Testis (tissue), 3 donors: ENCODE results near the gene TSC22D2. TPM values are rescaled to one million over a fixed set of nuclear protein-coding genes. Genes with fewer than 3 reads are reported as not detected.
"Not testable (repeated sequence)": the region's sequence is repeated elsewhere in the genome, so short reads cannot be mapped to it uniquely, and the experiment has no call there.

Source experiments
- DNase-seq: peaks from one replicate; pipeline ENCODE4 v3.0.0-alpha.2; 2019
- H3K27ac ChIP-seq, 2 donors: fragments of 200-600 bp; sonication (generic); one replicate each; pipeline ENCODE4 v1.5.1; 2019
- H3K27me3 ChIP-seq: fragments of 200-600 bp; sonication (generic); one replicate; pipeline ENCODE4 v1.5.1; 2019
- H3K36me3 ChIP-seq: fragments of 200-600 bp; sonication (generic); one replicate; pipeline ENCODE4 v1.5.1; 2017; ENCODE audit warnings: low read depth; ENCODE audit errors: missing control alignments
- H3K4me1 ChIP-seq: fragments of 200-600 bp; sonication (generic); one replicate; pipeline ENCODE4 v1.5.1; 2019
- H3K4me3 ChIP-seq, 2 donors: fragments of 200-600 bp; sonication (generic); one replicate each; pipeline ENCODE4 v1.5.1; 2017 to 2019
- H3K9me3 ChIP-seq: fragments of 200-600 bp; sonication (generic); one replicate; pipeline ENCODE4 v1.5.1; 2017
- POLR2A ChIP-seq: fragments of 450-650 bp; IDR thresholded peaks from one replicate; pipeline ENCODE4 v1.6.1; 2017; ENCODE audit warnings: antibody characterized with exemption, mild to moderate bottlenecking, moderate library complexity
- WGBS, 2 donors: methylation state at CpG; one replicate each; pipeline ENCODE4 v1.1.5; 2018; 5-methylcytosine and 5-hydroxymethylcytosine counted together
- intact Hi-C: fragments of 100-400 bp; cut with DNase I; formaldehyde crosslinking; loops from one replicate; pipeline ENCODE4 v1.15.1; 2023; ENCODE audit warnings: low total_unique reads
- polyA plus RNA-seq: library from polyadenylated mRNA; stranded (reverse); fragments of 350-450 nt; fragmentation: Illumina TruSeq; extraction: RNeasy Lipid Tissue Mini Kit (QIAGEN cat#74804); gene quantifications from one replicate; pipeline ENCODE4 v1.2.3, GENCODE V29; 2014; ENCODE audit warnings: low read depth, low replicate concordance; ENCODE audit not compliant: insufficient read depth
- total RNA-seq, 2 donors: library from RNA; depleted of rRNA; stranded (reverse); fragments of >200 nt; gene quantifications; one replicate each; pipeline ENCODE4 v1.2.3, GENCODE V29; 2016
- TF ChIP-seq, protein P1 (sequence below), 3 experiments: fragments of 450-650 bp in 2 of 3; fragments of 200-600 bp in 1 of 3; sonication (generic) in 1 of 3; IDR thresholded peaks; one replicate each; pipeline ENCODE4 v1.5.1; 2016 to 2019; ENCODE audit warnings: antibody characterized with exemption in 3 of 3, mild to moderate bottlenecking in 2 of 3, moderate library complexity in 1 of 3

Gene TSC22D2
- total and polyA plus RNA-seq, 3 donors from 2014 or later: 37.7 to 47.0 (median 43.7) TPM

DNA sequence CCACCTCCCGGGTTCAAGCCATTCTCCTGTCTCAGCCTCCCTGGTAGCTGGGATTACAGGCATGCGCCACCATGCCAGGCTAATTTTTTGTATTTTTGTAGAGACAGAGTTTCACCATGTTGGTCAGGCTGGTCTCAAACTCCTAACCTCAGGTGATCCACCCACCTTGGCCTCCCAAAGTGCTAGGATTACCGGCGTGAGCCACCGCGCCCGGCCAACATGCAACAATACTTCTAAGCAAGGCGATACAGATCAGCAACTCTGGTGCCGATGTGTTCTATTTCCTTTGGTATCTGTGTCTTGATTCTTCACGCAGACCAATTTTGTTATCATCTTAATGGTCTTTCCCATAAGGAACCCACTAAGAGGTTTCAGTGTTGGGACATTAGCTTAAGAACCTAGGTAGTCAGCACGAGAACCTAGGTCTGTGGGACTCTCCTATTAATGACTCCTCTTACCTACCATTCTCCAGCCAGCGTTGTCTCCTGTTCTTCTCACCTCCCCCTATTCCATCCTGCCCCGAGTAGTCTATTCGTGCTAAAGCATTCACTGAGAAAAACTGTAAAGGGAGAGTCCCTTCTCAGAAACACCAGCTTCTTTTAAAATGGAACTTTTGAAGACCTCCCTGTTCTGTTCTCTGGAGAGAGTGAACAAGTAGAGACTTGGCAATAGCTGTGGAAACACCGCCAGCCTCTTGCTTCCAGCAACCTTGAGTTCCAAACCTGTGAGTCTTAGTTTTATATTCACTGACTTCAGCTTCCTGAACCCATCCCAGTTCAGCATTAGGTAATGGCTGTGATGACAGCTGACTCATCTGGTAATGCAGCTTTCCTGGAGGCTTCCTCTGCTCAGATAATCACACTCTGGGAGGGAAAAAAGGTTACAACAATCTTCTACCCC lies 61.2 kb downstream of the TSC22D2 start:
- 65 to 66% methylated on average over 15 of the region's 15 CpGs for WGBS, 2 donors
- Histone ChIP-seq H3K4me3 (no peak overlapping the region), H3K27ac (no peak overlapping the region), H3K36me3 (no peaks in the 10 kb centered on the region), H3K4me1 (peaks cover 6% of the 10 kb centered on the region), H3K27me3 (no peaks in the 10 kb centered on the region), H3K9me3 (no peaks in the 10 kb centered on the region)
- TF ChIP-seq, protein P1, sequence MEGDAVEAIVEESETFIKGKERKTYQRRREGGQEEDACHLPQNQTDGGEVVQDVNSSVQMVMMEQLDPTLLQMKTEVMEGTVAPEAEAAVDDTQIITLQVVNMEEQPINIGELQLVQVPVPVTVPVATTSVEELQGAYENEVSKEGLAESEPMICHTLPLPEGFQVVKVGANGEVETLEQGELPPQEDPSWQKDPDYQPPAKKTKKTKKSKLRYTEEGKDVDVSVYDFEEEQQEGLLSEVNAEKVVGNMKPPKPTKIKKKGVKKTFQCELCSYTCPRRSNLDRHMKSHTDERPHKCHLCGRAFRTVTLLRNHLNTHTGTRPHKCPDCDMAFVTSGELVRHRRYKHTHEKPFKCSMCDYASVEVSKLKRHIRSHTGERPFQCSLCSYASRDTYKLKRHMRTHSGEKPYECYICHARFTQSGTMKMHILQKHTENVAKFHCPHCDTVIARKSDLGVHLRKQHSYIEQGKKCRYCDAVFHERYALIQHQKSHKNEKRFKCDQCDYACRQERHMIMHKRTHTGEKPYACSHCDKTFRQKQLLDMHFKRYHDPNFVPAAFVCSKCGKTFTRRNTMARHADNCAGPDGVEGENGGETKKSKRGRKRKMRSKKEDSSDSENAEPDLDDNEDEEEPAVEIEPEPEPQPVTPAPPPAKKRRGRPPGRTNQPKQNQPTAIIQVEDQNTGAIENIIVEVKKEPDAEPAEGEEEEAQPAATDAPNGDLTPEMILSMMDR (IDR thresholded peaks at IDR 0.05): no peak
- DNase-seq: peak; percentile 32
- intact Hi-C loops: no loop called here

DNA sequence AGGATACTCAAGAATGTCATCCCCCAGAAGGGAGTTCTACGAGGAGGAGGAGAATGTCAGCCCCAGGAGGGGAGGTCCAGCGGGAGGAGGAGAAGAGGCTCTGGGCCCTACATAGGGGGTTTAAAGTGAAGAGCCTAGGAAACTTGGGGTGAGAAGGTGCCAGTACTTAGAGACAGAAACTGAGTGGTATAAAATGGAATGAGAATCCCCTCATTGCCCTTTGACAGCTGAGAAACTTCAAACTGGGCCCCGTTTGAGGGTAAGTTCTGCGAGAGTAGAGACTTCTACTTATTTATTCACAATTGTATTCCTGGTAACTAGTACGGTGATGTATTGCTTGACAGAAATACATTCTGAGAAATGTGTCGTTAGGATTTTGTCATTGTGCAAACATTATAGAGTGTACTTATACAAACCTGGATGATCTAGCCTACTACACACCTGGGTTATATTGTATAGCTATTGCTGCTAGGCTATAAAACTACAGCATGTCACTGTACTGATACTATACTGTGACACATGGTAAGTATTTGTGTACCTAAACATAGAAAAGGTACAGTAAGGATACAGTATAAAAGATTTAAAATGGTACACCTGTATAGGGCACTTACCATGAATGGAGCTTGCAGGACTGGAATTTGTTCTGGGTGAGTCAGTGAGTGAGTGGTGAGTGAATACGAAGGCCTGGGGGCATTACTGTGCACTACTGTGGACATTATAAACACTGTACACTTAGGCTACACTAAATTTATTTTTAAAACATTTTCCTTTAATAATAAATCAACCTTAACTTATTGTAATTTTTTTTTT lies 62.0 kb downstream of the TSC22D2 start:
- WGBS, 2 donors: 81 to 82% methylated on average over 7 of the region's 7 CpGs
- Histone ChIP-seq H3K4me1 (peaks cover 6% of the 10 kb centered on the region), H3K36me3 (no peaks in the 10 kb centered on the region), H3K4me3 (no peak overlapping the region), H3K27ac (no peak overlapping the region), H3K9me3 (no peaks in the 10 kb centered on the region), H3K27me3 (no peaks in the 10 kb centered on the region)
- DNase-seq: no peak
- TF ChIP-seq POLR2A: no peak
- TF ChIP-seq, protein P1 (IDR thresholded peaks at IDR 0.05): no peak
- intact Hi-C loops: no loop called here

DNA sequence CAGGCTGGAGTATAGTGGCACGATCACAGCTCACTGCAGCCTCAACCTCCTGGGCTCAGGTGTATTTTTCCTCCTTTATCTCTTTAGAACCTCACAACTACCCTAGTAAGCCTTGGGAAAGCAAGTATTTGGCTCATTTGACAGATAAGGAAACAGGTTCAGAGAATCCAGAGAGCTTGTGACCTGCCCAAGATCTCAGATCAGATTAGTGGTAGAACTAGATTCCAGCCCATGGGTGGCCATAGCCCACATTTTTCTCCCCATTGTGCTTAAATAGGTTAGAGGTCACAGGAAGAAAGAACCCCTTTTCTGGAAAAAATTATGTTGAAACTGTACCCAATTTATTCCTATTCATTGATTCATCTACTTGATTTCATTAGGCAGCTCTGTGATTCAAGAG lies 64.3 kb downstream of the TSC22D2 start:
- no peak overlapping the region for H3K27ac ChIP-seq
- H3K9me3 ChIP-seq: no peaks in the 10 kb centered on the region
- H3K4me3 ChIP-seq: no peak overlapping the region
- H3K27me3 ChIP-seq: no peaks in the 10 kb centered on the region
- no peaks in the 10 kb centered on the region for H3K36me3 ChIP-seq
- H3K4me1 ChIP-seq: peaks cover 6% of the 10 kb centered on the region
- WGBS, 2 donors: 90 to 94% methylated on average over 1 of the region's 1 CpG
- intact Hi-C loops: no loop called here
- no peak for DNase-seq
- TF ChIP-seq, protein P1 (IDR thresholded peaks at IDR 0.05): no peak
- TF ChIP-seq POLR2A: no peak

DNA sequence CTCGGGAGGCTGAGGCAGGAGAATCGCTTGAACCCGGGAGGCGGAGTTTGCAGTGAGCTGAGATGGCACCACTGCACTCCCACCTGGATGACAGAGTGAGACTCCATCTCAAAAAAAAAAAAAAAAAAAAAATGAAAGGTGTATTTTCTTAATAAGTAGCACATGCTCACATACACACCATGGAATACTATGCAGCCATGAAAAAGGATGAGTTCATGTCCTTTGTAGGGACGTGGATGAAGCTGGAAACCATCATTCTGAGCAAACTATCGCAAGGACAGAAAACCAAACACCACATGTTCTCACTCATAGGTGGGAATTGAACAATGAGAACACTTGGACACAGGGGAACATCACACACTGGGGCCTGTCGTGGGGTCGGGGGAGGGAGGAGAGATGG lies 65.1 kb downstream of the TSC22D2 start:
- 91 to 95% methylated on average over 8 of the region's 8 CpGs for WGBS, 2 donors
- H3K36me3 ChIP-seq, H3K9me3 ChIP-seq, intact Hi-C loops, H3K27ac ChIP-seq, H3K4me3 ChIP-seq, DNase-seq, H3K4me1 ChIP-seq, H3K27me3 ChIP-seq: not testable (repeated sequence)

DNA sequence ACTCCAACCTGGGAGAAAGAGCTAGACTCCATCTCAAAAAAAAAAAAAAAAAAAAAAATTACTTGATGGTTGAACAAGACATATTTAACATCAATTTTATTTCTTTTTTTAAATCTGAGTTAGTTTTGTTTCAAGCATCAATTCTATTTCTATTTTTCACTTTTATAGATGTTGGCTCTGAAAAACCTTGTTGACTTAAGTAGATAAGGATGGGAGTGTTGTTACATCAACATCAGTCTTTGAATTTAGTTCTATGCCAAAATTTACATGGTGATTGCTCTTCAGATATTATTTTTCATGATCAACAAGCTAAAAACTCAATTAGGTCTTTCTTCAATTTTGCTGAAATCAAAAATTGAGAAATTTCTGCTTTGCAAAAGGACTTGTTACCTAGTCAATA lies 71.3 kb downstream of the TSC22D2 start:
- Histone ChIP-seq H3K9me3 (no peaks in the 10 kb centered on the region), H3K4me3 (no peak overlapping the region), H3K27ac (no peak overlapping the region), H3K4me1 (no peaks in the 10 kb centered on the region), H3K36me3 (no peaks in the 10 kb centered on the region), H3K27me3 (no peaks in the 10 kb centered on the region)
- no peak for DNase-seq
- TF ChIP-seq, protein P1 (IDR thresholded peaks at IDR 0.05): no peak
- TF ChIP-seq POLR2A: no peak
- intact Hi-C loops: no loop called here
